ENCODE measurements around the gene CBFA2T2. TPM values are rescaled to one million over a fixed set of nuclear protein-coding genes. Genes with fewer than 3 reads are reported as not detected.
A peak's percentile ranks its signal among the peaks of the same experiment; 100 is the strongest.

The CBFA2T2 gene
- total RNA-seq, 1 donor from 2014 or later: 84.1 TPM

GRCh38 chr20:33671573-33672288 lies 181.8 kb downstream of the CBFA2T2 start:
- Mint-ChIP-seq H3K9me3 (ENCODE audit: unreplicated experiment) (peaks cover 12% of the 10 kb centered on the region), H3K4me1 (ENCODE audit: low read depth, unreplicated experiment) (peaks cover 37% of the 10 kb centered on the region), H3K27me3 (ENCODE audit: unreplicated experiment) (peaks cover 9% of the 10 kb centered on the region), H3K36me3 (ENCODE audit: unreplicated experiment) (no peaks in the 10 kb centered on the region), H3K27ac (ENCODE audit: unreplicated experiment) (peak overlapping the region; percentile 86), H3K4me3 (ENCODE audit: unreplicated experiment) (peak overlapping the region; percentile 92)
- no peak for DNase-seq
- no peak for TF ChIP-seq CTCF (IDR thresholded peaks at IDR 0.05; ENCODE audit: partially characterized antibody, unreplicated experiment)

GRCh38 chr20:33672426-33673113 lies 182.7 kb downstream of the CBFA2T2 start:
- Mint-ChIP-seq H3K4me1 (ENCODE audit: low read depth, unreplicated experiment) (peaks cover 37% of the 10 kb centered on the region), H3K36me3 (ENCODE audit: unreplicated experiment) (no peaks in the 10 kb centered on the region)
- no peak for TF ChIP-seq CTCF (IDR thresholded peaks at IDR 0.05; ENCODE audit: partially characterized antibody, unreplicated experiment)

GRCh38 chr20:33673114-33673409 lies 183.2 kb downstream of the CBFA2T2 start:
- peaks cover 39% of the 10 kb centered on the region for H3K4me1 Mint-ChIP-seq (ENCODE audit: low read depth, unreplicated experiment)
- no peaks in the 10 kb centered on the region for H3K36me3 Mint-ChIP-seq (ENCODE audit: unreplicated experiment)
- no peak for DNase-seq
- peaks cover 11% of the 10 kb centered on the region for H3K9me3 Mint-ChIP-seq (ENCODE audit: unreplicated experiment)
- H3K27me3 Mint-ChIP-seq (ENCODE audit: unreplicated experiment): peaks cover 11% of the 10 kb centered on the region
- H3K27ac Mint-ChIP-seq (ENCODE audit: unreplicated experiment): peak overlapping the region; percentile 86
- no peak for TF ChIP-seq CTCF (IDR thresholded peaks at IDR 0.05; ENCODE audit: partially characterized antibody, unreplicated experiment)
- H3K4me3 Mint-ChIP-seq (ENCODE audit: unreplicated experiment): peak overlapping the region; percentile 92

More at GRCh38 chr20:33672426-33673113, 182.7 kb downstream of the CBFA2T2 start:
- Mint-ChIP-seq H3K4me3 (ENCODE audit: unreplicated experiment) (peak overlapping the region; percentile 92), H3K27ac (ENCODE audit: unreplicated experiment) (peak overlapping the region; percentile 86), H3K9me3 (ENCODE audit: unreplicated experiment) (peaks cover 11% of the 10 kb centered on the region), H3K27me3 (ENCODE audit: unreplicated experiment) (peaks cover 11% of the 10 kb centered on the region)
- DNase-seq: peak; percentile 50

GRCh38 chr20:33673410-33674293 lies 183.8 kb downstream of the CBFA2T2 start:
- peaks cover 41% of the 10 kb centered on the region for H3K4me1 Mint-ChIP-seq (ENCODE audit: low read depth, unreplicated experiment)
- peaks cover 11% of the 10 kb centered on the region for H3K9me3 Mint-ChIP-seq (ENCODE audit: unreplicated experiment)
- no peaks in the 10 kb centered on the region for H3K36me3 Mint-ChIP-seq (ENCODE audit: unreplicated experiment)
- TF ChIP-seq CTCF (IDR thresholded peaks at IDR 0.05; ENCODE audit: partially characterized antibody, unreplicated experiment): no peak
- DNase-seq: no peak
- peaks cover 12% of the 10 kb centered on the region for H3K27me3 Mint-ChIP-seq (ENCODE audit: unreplicated experiment)
- peak overlapping the region; percentile 92 for H3K4me3 Mint-ChIP-seq (ENCODE audit: unreplicated experiment)
- H3K27ac Mint-ChIP-seq (ENCODE audit: unreplicated experiment): peak overlapping the region; percentile 86
